Neural progenitor cell (in vitro differentiated cells): ENCODE data around the gene CYSLTR2. TPM values are rescaled to one million over a fixed set of nuclear protein-coding genes. Genes with fewer than 3 reads are reported as not detected.
A peak's percentile ranks its signal among the peaks of the same experiment; 100 is the strongest.

Source experiments
- DNase-seq: peaks from one replicate; pipeline ENCODE4 v3.0.0-alpha.2; 2016; ENCODE audit warnings: low spot score
- H2AFZ ChIP-seq: fragments of 200-600 bp; sonication (generic); replicated peaks from 2 replicates; pipeline ENCODE4 v1.6.1; 2016; ENCODE audit warnings: antibody characterized with exemption
- H3F3A ChIP-seq: fragments of 200-600 bp; sonication (generic); 2 replicates; pipeline ENCODE4 v1.6.1; 2016; ENCODE audit warnings: antibody characterized with exemption, low read depth
- H3K27ac ChIP-seq: fragments of 200-600 bp; sonication (generic); 2 replicates; pipeline ENCODE4 v1.5.1; 2016; ENCODE audit warnings: mild to moderate bottlenecking
- H3K27me3 ChIP-seq: fragments of 200-600 bp; sonication (generic); 2 replicates; pipeline ENCODE4 v1.6.1; 2016; ENCODE audit warnings: mild to moderate bottlenecking, moderate library complexity
- H3K36me3 ChIP-seq: fragments of 200-600 bp; sonication (generic); 2 replicates; pipeline ENCODE4 v1.5.1; 2016
- H3K4me1 ChIP-seq: fragments of 200-600 bp; sonication (generic); 2 replicates; pipeline ENCODE4 v1.6.1; 2016; ENCODE audit warnings: mixed run types
- H3K4me2 ChIP-seq: fragments of 200-600 bp; sonication (generic); 2 replicates; pipeline ENCODE4 v1.6.1; 2016
- H3K4me3 ChIP-seq: fragments of 200-600 bp; sonication (generic); 2 replicates; pipeline ENCODE4 v1.5.1; 2016
- H3K79me2 ChIP-seq: fragments of 200-600 bp; sonication (generic); 2 replicates; pipeline ENCODE4 v1.6.1; 2016; ENCODE audit warnings: low read depth
- H3K9ac ChIP-seq: fragments of 200-600 bp; sonication (generic); 2 replicates; pipeline ENCODE4 v1.6.1; 2016
- H3K9me3 ChIP-seq: fragments of 200-600 bp; sonication (generic); 2 replicates; pipeline ENCODE4 v1.5.1; 2016; ENCODE audit warnings: low read depth
- H4K20me1 ChIP-seq: fragments of 200-600 bp; sonication (generic); 2 replicates; pipeline ENCODE4 v1.6.1; 2016; ENCODE audit warnings: low read depth
- H3K27ac Mint-ChIP-seq: 3 replicates; pipeline ENCODE4 v1.8.0; 2021; ENCODE audit warnings: mixed read lengths
- H3K27me3 Mint-ChIP-seq: 2 replicates; pipeline ENCODE4 v1.8.0; 2022; ENCODE audit warnings: low read depth, mild to moderate bottlenecking, inconsistent platforms, moderate library complexity, mixed read lengths; ENCODE audit not compliant: insufficient read depth
- H3K36me3 Mint-ChIP-seq: 3 replicates; pipeline ENCODE4 v1.8.0; 2021; ENCODE audit warnings: mixed read lengths
- H3K4me1 Mint-ChIP-seq: 3 replicates; pipeline ENCODE4 v1.8.0; 2021; ENCODE audit warnings: mixed read lengths
- H3K4me3 Mint-ChIP-seq: 3 replicates; pipeline ENCODE4 v1.8.0; 2021; ENCODE audit warnings: mild to moderate bottlenecking, moderate library complexity, mixed read lengths
- H3K9me3 Mint-ChIP-seq: 3 replicates; pipeline ENCODE4 v1.8.0; 2020; ENCODE audit warnings: mixed read lengths
- CTCF ChIP-seq: fragments of 200-600 bp; sonication (generic); IDR thresholded peaks from 2 replicates; pipeline ENCODE4 v1.5.1; 2017; ENCODE audit warnings: antibody characterized with exemption, mild to moderate bottlenecking
- EZH2 ChIP-seq: fragments of 200-600 bp; sonication (generic); IDR thresholded peaks from 2 replicates; pipeline ENCODE4 v1.6.1; 2017; ENCODE audit warnings: antibody characterized with exemption, mild to moderate bottlenecking, moderate library complexity
- EZH2phosphoT487 ChIP-seq: fragments of 200-600 bp; sonication (generic); IDR thresholded peaks from 2 replicates; pipeline ENCODE4 v1.6.1; 2017; ENCODE audit warnings: antibody characterized with exemption
- total RNA-seq: library from RNA; depleted of rRNA; stranded (reverse); fragments of >200 nt; gene quantifications from 2 replicates; pipeline ENCODE4 v1.2.3, GENCODE V29; 2015; ENCODE audit warnings: low replicate concordance

The CYSLTR2 gene
- total RNA-seq, 1 donor from 2014 or later = not detected

DNA sequence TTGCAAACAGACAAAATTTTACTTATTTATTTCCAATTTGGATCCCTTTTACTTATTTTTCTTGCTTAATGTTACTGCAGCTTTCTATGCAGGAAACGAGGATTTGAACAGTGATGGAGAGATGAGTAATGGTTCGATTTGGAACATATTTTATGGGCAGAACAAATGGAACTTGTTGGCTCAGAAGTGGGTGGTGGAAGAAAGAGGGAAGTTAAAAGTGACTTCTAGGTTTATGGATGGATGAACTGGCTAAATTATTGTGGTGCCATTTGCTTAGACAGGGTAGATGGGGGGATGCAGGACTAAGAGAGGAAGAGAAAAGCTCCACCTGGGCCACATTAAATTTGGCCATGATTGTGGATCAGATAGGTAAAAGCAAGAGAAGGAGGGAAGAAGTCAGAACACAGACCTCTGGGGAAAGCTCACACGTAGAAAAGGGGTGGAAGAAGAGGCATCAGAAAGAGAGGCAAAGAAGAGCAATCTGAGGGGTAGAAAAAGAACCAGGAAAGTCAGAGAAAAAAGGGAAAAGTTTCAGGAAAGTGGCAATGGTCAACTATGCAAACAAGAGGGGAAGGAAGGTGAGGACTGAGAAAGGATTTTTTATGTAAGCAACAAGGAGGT lies 768 bp upstream of the CYSLTR2 start:
- no peaks in the 10 kb centered on the region for H3K9me3 Mint-ChIP-seq
- H3K27me3 ChIP-seq = no peaks in the 10 kb centered on the region
- H3K27ac Mint-ChIP-seq = peak overlapping the region; percentile 4
- H3K27me3 Mint-ChIP-seq = no peaks in the 10 kb centered on the region
- H3K36me3 Mint-ChIP-seq = no peaks in the 10 kb centered on the region
- TF ChIP-seq CTCF (no peak), EZH2phosphoT487 (no peak), EZH2 (no peak)
- H3K9me3 ChIP-seq = no peaks in the 10 kb centered on the region
- peaks cover 13% of the 10 kb centered on the region for H3K4me1 ChIP-seq
- no peaks in the 10 kb centered on the region for H3K79me2 ChIP-seq
- no peaks in the 10 kb centered on the region for H4K20me1 ChIP-seq
- H3K36me3 ChIP-seq = no peaks in the 10 kb centered on the region
- no peak overlapping the region for H3K4me3 Mint-ChIP-seq
- no peaks in the 10 kb centered on the region for H3F3A ChIP-seq
- H3K4me2 ChIP-seq = no peak overlapping the region
- H3K4me1 Mint-ChIP-seq = peaks cover 20% of the 10 kb centered on the region
- no peak for DNase-seq
- no peak overlapping the region for H3K27ac ChIP-seq
- no peak overlapping the region for H2AFZ ChIP-seq
- H3K9ac ChIP-seq = no peak overlapping the region
- no peak overlapping the region for H3K4me3 ChIP-seq

- DNase-seq = no peak
- Mint-ChIP-seq H3K9me3 (no peaks in the 10 kb centered on the region), H3K27ac (no peak overlapping the region), H3K27me3 (no peaks in the 10 kb centered on the region), H3K4me3 (no peak overlapping the region), H3K4me1 (peaks cover 20% of the 10 kb centered on the region), H3K36me3 (no peaks in the 10 kb centered on the region)
- TF ChIP-seq CTCF = no peak
- TF ChIP-seq EZH2phosphoT487 = no peak
- TF ChIP-seq EZH2 = no peak
- no peaks in the 10 kb centered on the region for H3K27me3 ChIP-seq
- no peak overlapping the region for H3K4me2 ChIP-seq
- no peaks in the 10 kb centered on the region for H3K79me2 ChIP-seq
- H3K9ac ChIP-seq = no peak overlapping the region
- H3K9me3 ChIP-seq = no peaks in the 10 kb centered on the region
- H3K4me1 ChIP-seq = peaks cover 13% of the 10 kb centered on the region
- no peak overlapping the region for H3K4me3 ChIP-seq
- no peaks in the 10 kb centered on the region for H3K36me3 ChIP-seq
- no peak overlapping the region for H3K27ac ChIP-seq
- no peak overlapping the region for H2AFZ ChIP-seq
- no peaks in the 10 kb centered on the region for H4K20me1 ChIP-seq
- no peaks in the 10 kb centered on the region for H3F3A ChIP-seq
Observed at GRCh38 chr13:48654511-48654910, 782 bp downstream of the CYSLTR2 start.

GRCh38 chr13:48655291-48655690 lies 1.6 kb downstream of the CYSLTR2 start:
- H3K4me1 ChIP-seq = peaks cover 13% of the 10 kb centered on the region
- DNase-seq = no peak
- no peak overlapping the region for H3K4me3 Mint-ChIP-seq
- H3K4me2 ChIP-seq = no peak overlapping the region
- H3K9me3 Mint-ChIP-seq = no peaks in the 10 kb centered on the region
- no peak overlapping the region for H3K27ac Mint-ChIP-seq
- TF ChIP-seq CTCF (no peak), EZH2phosphoT487 (no peak), EZH2 (no peak)
- no peaks in the 10 kb centered on the region for H3K79me2 ChIP-seq
- no peaks in the 10 kb centered on the region for H3K9me3 ChIP-seq
- H3K27ac ChIP-seq = no peak overlapping the region
- H3K9ac ChIP-seq = no peak overlapping the region
- no peak overlapping the region for H3K4me3 ChIP-seq
- no peak overlapping the region for H2AFZ ChIP-seq
- no peaks in the 10 kb centered on the region for H3K36me3 ChIP-seq
- peaks cover 20% of the 10 kb centered on the region for H3K4me1 Mint-ChIP-seq
- no peaks in the 10 kb centered on the region for H4K20me1 ChIP-seq
- no peaks in the 10 kb centered on the region for H3K27me3 Mint-ChIP-seq
- no peaks in the 10 kb centered on the region for H3K27me3 ChIP-seq
- H3F3A ChIP-seq = no peaks in the 10 kb centered on the region
- H3K36me3 Mint-ChIP-seq = no peaks in the 10 kb centered on the region
